Measurements from ENCODE around the gene LSM5.

Gene LSM5

DNA sequence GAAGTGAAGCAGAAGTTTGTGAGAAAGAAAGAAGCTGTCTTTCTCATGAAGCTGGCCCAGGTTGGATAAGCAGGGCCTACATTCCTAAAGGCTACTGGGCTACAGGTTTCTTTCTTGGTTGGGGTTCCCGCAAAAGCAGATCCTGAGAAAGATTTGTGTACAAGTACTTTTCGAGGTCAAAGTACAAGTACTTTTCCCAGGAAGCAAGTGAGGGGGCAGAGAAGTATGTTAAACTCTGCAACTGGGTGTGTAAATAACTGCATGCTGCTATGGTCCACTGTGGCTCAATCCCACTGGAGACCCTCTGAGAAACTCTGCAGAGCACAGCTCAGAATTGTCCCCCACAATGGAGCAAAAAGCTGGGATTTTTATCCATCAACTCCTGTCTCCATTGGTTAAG, 28.7 kb downstream of the LSM5 start (continued):
- TF ChIP-seq, protein P1, sequence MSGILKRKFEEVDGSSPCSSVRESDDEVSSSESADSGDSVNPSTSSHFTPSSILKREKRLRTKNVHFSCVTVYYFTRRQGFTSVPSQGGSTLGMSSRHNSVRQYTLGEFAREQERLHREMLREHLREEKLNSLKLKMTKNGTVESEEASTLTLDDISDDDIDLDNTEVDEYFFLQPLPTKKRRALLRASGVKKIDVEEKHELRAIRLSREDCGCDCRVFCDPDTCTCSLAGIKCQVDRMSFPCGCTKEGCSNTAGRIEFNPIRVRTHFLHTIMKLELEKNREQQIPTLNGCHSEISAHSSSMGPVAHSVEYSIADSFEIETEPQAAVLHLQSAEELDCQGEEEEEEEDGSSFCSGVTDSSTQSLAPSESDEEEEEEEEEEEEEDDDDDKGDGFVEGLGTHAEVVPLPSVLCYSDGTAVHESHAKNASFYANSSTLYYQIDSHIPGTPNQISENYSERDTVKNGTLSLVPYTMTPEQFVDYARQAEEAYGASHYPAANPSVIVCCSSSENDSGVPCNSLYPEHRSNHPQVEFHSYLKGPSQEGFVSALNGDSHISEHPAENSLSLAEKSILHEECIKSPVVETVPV (CRISPR knock-in tag; IDR thresholded peaks at IDR 0.05) = no peak

GRCh38 chr7:32459788-32460187, 30.4 kb downstream of the LSM5 start:
- TF ChIP-seq, protein P1 (CRISPR knock-in tag; IDR thresholded peaks at IDR 0.05) = no peak
- no peak for ATAC-seq

DNA sequence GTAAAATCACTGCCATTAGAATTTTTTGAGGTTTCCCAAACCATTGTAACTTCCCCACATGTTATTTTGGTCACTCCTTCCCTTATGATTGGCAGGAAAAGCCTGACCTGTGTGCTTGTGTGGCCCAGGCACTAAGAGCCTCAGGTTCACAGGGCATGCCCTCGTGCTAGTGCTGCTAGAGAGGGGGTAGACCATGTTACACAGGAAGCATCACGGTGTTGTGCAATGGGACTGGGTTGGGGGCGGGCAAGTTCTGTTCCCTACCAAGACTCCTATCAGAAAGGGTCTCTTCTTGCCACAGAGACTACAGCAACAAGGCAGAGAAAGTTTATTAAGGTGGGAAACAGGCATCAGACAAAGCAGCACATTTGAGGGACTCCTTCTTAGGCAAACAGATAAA, 32.2 kb downstream of the LSM5 start:
- ATAC-seq = no peak
- TF ChIP-seq RARB (CRISPR knock-in tag; IDR thresholded peaks at IDR 0.05) (no peak), SNAI2 (CRISPR knock-in tag; IDR thresholded peaks at IDR 0.05) (no peak), TCF4 (CRISPR knock-in tag; IDR thresholded peaks at IDR 0.05; ENCODE audit: borderline replicate concordance) (no peak), BACH2 (CRISPR knock-in tag; IDR thresholded peaks at IDR 0.05; ENCODE audit: borderline replicate concordance) (no peak), CSDC2 (CRISPR knock-in tag; IDR thresholded peaks at IDR 0.05) (no peak)

DNA sequence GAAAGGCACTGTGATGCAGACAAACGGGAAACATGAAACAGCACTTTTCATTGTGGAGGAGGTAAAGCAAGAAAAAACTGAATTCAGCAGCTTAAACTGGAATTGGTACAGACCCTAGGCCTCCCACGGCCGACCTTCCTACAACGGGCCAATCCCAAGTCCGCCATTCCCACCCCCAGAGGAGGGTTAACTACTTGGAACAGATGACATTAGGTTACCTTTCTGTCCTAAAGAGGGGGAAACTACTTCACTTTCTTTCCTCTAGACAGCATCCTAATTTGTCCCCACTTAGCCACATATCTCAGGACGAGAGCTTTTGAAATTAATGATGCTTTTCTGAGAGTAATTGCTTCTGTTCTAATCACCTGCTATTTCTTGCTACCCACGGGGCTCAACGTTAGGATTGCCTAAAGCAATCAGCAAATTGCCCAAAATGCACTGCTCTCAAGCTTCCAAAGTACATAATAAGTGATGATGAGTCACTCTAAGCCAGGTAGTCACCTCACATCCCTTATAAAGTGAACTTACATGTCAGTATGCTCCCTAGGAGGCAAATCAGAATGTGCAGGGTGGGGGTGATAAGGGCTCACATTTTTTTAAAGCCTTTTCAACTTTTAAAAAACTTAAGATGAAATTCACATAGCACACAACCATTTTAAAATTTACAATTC, 36.7 kb downstream of the LSM5 start:
- no peak for ATAC-seq
- TF ChIP-seq POU6F1 (CRISPR knock-in tag; IDR thresholded peaks at IDR 0.05; ENCODE audit: borderline replicate concordance, low read depth) (no peak), TCF4 (CRISPR knock-in tag; IDR thresholded peaks at IDR 0.05; ENCODE audit: borderline replicate concordance) (no peak), PATZ1 (CRISPR knock-in tag; IDR thresholded peaks at IDR 0.05; ENCODE audit: borderline replicate concordance) (no peak), ZNF565 (CRISPR knock-in tag; conservative IDR thresholded peaks at IDR 0.05; ENCODE audit: low read depth) (no peak), ARNTL (CRISPR knock-in tag; IDR thresholded peaks at IDR 0.05; ENCODE audit: borderline replicate concordance, low read depth) (no peak), ZNF8 (CRISPR knock-in tag; IDR thresholded peaks at IDR 0.05) (no peak), ZFP30 (CRISPR knock-in tag; IDR thresholded peaks at IDR 0.05) (no peak), BACH2 (CRISPR knock-in tag; IDR thresholded peaks at IDR 0.05; ENCODE audit: borderline replicate concordance) (no peak), OSR1 (CRISPR knock-in tag; IDR thresholded peaks at IDR 0.05) (no peak), SNAI2 (CRISPR knock-in tag; IDR thresholded peaks at IDR 0.05) (no peak), ZNF70 (CRISPR knock-in tag; IDR thresholded peaks at IDR 0.05) (no peak)

DNA sequence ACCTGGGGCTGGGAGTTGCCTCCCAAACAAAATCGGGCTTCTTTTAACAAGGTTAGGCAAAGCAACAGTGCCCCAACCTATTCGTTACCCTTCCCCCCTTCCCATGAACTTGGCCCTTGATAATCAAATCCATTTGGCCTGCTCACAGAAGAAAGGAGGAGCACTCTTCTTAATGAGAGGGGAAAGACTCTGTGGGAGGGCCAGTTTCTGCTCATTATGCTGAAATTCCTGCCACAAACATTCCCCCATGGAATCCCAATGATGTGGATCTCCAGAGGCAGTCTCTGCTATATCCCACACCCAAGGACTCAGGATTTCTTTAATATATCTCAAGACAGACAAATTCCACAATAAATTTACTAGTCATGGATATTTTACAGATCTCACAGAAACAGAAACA, 43.0 kb downstream of the LSM5 start:
- no peak for TF ChIP-seq BACH2 (CRISPR knock-in tag; IDR thresholded peaks at IDR 0.05; ENCODE audit: borderline replicate concordance)
- TF ChIP-seq TSHZ2 (CRISPR knock-in tag; IDR thresholded peaks at IDR 0.05) = no peak
- TF ChIP-seq PPARA (CRISPR knock-in tag; IDR thresholded peaks at IDR 0.05; ENCODE audit: borderline replicate concordance) = no peak
- no peak for TF ChIP-seq TCF4 (CRISPR knock-in tag; IDR thresholded peaks at IDR 0.05; ENCODE audit: borderline replicate concordance)
- no peak for TF ChIP-seq CREB5 (CRISPR knock-in tag; IDR thresholded peaks at IDR 0.05; ENCODE audit: low read depth)
- TF ChIP-seq ZNF8 (CRISPR knock-in tag; IDR thresholded peaks at IDR 0.05) = no peak
- TF ChIP-seq TOX (CRISPR knock-in tag; IDR thresholded peaks at IDR 0.05; ENCODE audit: borderline replicate concordance) = no peak
- no peak for ATAC-seq
